ENCODE data around the gene OR51Q1. TPM values are rescaled to one million over a fixed set of nuclear protein-coding genes. Genes with fewer than 3 reads are reported as not detected.

The OR51Q1 gene
- total RNA-seq, 1 experiment from 2014 or later, result not detected

- TF ChIP-seq, protein P1, sequence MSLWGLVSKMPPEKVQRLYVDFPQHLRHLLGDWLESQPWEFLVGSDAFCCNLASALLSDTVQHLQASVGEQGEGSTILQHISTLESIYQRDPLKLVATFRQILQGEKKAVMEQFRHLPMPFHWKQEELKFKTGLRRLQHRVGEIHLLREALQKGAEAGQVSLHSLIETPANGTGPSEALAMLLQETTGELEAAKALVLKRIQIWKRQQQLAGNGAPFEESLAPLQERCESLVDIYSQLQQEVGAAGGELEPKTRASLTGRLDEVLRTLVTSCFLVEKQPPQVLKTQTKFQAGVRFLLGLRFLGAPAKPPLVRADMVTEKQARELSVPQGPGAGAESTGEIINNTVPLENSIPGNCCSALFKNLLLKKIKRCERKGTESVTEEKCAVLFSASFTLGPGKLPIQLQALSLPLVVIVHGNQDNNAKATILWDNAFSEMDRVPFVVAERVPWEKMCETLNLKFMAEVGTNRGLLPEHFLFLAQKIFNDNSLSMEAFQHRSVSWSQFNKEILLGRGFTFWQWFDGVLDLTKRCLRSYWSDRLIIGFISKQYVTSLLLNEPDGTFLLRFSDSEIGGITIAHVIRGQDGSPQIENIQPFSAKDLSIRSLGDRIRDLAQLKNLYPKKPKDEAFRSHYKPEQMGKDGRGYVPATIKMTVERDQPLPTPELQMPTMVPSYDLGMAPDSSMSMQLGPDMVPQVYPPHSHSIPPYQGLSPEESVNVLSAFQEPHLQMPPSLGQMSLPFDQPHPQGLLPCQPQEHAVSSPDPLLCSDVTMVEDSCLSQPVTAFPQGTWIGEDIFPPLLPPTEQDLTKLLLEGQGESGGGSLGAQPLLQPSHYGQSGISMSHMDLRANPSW (CRISPR knock-in tag; conservative IDR thresholded peaks at IDR 0.05; ENCODE audit: low read depth), result no peak
- no peak for TF ChIP-seq TP53 (CRISPR knock-in tag; IDR thresholded peaks at IDR 0.05)
Observed at GRCh38 chr11:5460983-5461621, 39.2 kb downstream of the OR51Q1 start (continued).

GRCh38 chr11:5467527-5467926, 45.6 kb downstream of the OR51Q1 start:
- Mint-ChIP-seq H3K36me3 (no peaks in the 10 kb centered on the region), H3K9me3 (no peaks in the 10 kb centered on the region), H3K4me3 (no peak overlapping the region), H3K4me1 (peaks cover 7% of the 10 kb centered on the region; the same call in 1 of the 2 replicates), H3K27me3 (ENCODE audit: low read depth) (no peaks in the 10 kb centered on the region; the same call in 1 of the 2 replicates), H3K27ac (no peak overlapping the region)
- ATAC-seq (no peak), DNase-seq (ENCODE audit: low spot score) (no peak)
- no peak for TF ChIP-seq CREB1 (CRISPR knock-in tag; IDR thresholded peaks at IDR 0.05)
- TF ChIP-seq, protein P2, sequence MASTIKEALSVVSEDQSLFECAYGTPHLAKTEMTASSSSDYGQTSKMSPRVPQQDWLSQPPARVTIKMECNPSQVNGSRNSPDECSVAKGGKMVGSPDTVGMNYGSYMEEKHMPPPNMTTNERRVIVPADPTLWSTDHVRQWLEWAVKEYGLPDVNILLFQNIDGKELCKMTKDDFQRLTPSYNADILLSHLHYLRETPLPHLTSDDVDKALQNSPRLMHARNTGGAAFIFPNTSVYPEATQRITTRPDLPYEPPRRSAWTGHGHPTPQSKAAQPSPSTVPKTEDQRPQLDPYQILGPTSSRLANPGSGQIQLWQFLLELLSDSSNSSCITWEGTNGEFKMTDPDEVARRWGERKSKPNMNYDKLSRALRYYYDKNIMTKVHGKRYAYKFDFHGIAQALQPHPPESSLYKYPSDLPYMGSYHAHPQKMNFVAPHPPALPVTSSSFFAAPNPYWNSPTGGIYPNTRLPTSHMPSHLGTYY (CRISPR knock-in tag; IDR thresholded peaks at IDR 0.05), result no peak
- no peak for TF ChIP-seq GRHL2 (CRISPR knock-in tag; IDR thresholded peaks at IDR 0.05; ENCODE audit: insufficient replicate concordance, severe bottlenecking)
- no peak for TF ChIP-seq ZNF219 (CRISPR knock-in tag; IDR thresholded peaks at IDR 0.05; ENCODE audit: borderline replicate concordance)
- TF ChIP-seq HMGA2 (CRISPR knock-in tag; IDR thresholded peaks at IDR 0.05), result no peak
- TF ChIP-seq IRF2 (CRISPR knock-in tag; IDR thresholded peaks at IDR 0.05; ENCODE audit: borderline replicate concordance, low read depth), result no peak
- no peak for TF ChIP-seq NR1H2 (CRISPR knock-in tag; IDR thresholded peaks at IDR 0.05)
- no peak for TF ChIP-seq ZNF138 (CRISPR knock-in tag; conservative IDR thresholded peaks at IDR 0.05)
- TF ChIP-seq, protein P3, sequence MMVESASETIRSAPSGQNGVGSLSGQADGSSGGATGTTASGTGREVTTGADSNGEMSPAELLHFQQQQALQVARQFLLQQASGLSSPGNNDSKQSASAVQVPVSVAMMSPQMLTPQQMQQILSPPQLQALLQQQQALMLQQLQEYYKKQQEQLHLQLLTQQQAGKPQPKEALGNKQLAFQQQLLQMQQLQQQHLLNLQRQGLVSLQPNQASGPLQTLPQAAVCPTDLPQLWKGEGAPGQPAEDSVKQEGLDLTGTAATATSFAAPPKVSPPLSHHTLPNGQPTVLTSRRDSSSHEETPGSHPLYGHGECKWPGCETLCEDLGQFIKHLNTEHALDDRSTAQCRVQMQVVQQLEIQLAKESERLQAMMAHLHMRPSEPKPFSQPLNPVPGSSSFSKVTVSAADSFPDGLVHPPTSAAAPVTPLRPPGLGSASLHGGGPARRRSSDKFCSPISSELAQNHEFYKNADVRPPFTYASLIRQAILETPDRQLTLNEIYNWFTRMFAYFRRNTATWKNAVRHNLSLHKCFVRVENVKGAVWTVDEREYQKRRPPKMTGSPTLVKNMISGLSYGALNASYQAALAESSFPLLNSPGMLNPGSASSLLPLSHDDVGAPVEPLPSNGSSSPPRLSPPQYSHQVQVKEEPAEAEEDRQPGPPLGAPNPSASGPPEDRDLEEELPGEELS (CRISPR knock-in tag; IDR thresholded peaks at IDR 0.05), result no peak
- no peak for TF ChIP-seq ZNF671 (CRISPR knock-in tag; IDR thresholded peaks at IDR 0.05)
- TF ChIP-seq GTF2I (CRISPR knock-in tag; conservative IDR thresholded peaks at IDR 0.05), result no peak
- TF ChIP-seq MXD4 (CRISPR knock-in tag; IDR thresholded peaks at IDR 0.05; ENCODE audit: borderline replicate concordance), result no peak
- no peak for TF ChIP-seq NFATC4 (CRISPR knock-in tag; IDR thresholded peaks at IDR 0.05)
- TF ChIP-seq, protein P4, sequence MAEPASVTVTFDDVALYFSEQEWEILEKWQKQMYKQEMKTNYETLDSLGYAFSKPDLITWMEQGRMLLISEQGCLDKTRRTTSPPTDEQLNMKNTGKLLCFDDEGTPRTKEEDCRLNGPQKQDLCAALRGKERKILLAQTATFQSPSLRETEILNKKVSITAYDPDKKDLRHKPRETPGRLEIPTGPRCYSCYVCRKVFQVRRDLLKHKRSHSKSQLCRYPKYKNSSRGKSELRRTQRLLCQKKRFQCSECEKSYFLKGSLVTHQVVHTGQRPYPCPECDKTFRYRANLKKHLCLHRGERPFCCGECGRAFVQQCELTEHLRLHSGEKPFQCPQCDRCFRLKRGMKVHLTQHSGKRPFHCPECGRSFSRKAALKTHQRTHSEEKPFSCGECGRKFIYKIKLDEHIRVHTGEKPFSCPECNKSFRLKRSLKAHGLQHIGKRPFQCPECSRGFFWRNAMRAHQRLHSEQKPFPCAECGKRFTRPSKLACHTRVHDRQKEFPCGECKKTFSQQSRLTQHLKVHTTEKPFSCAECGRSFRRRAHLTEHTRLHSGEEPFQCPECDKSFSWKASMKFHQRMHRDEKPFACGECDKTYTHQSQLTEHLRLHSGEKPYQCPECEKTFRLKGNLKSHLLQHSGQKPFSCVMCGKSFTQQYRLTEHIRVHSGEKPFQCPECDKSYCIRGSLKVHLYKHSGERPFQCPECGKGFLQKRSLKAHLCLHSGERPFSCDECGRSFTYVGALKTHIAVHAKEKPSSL (CRISPR knock-in tag; conservative IDR thresholded peaks at IDR 0.05), result no peak
- TF ChIP-seq NR3C1 (CRISPR knock-in tag; conservative IDR thresholded peaks at IDR 0.05; ENCODE audit: low read depth), result no peak
- no peak for TF ChIP-seq ATF3 (CRISPR knock-in tag; conservative IDR thresholded peaks at IDR 0.05)
- ChIA-PET CTCF (interaction anchor here (1.7 kb wide), 1 partner anchor 9 kb away, joined by 5 read pairs; no protein-coding TSS in a partner anchor), POLR2A (no interaction called here)

Other genes starting within 250 kb of the OR51Q1 start
- gene OR51V1, start 221.4 kb upstream of the OR51Q1 start, total RNA-seq (2021), result not detected in 3 replicates
- 0.34 TPM in 1 of 3 replicates, not detected in the others for gene HBB, start 195.0 kb upstream of the OR51Q1 start, total RNA-seq (2021)
- not detected in 3 replicates for gene HBD, start 187.6 kb upstream of the OR51Q1 start, total RNA-seq (2021)
- gene HBG1, start 172.3 kb upstream of the OR51Q1 start, total RNA-seq (2021), result 1.5 to 3.4 TPM (median 2.7 TPM) in 3 replicates
- gene HBG2, start 167.3 kb upstream of the OR51Q1 start, total RNA-seq (2021), result 5.1 to 8.7 TPM (median 6.5 TPM) in 3 replicates
- gene HBE1, start 152.2 kb upstream of the OR51Q1 start, total RNA-seq (2021), result 1.5 to 3.1 TPM (median 1.7 TPM) in 3 replicates
- gene OR51B4, start 120.2 kb upstream of the OR51Q1 start, total RNA-seq (2021), result not detected in 3 replicates
- not detected in 3 replicates for gene OR51B2, start 97.8 kb upstream of the OR51Q1 start, total RNA-seq (2021)
- gene OR51B5, start 78.6 kb upstream of the OR51Q1 start, total RNA-seq (2021), result 0.26 to 0.37 TPM in 2 of 3 replicates, not detected in the other
- not detected in 3 replicates for gene OR51B6, start 70.6 kb upstream of the OR51Q1 start, total RNA-seq (2021)
- 0.05 TPM in 1 of 3 replicates, not detected in the others for gene OR51M1, start 38.3 kb upstream of the OR51Q1 start, total RNA-seq (2021)
- gene OR51I1, start 19.4 kb downstream of the OR51Q1 start, total RNA-seq (2021), result not detected in 3 replicates
- not detected in 3 replicates for gene OR51I2, start 27.2 kb downstream of the OR51Q1 start, total RNA-seq (2021)
- not detected in 3 replicates for gene OR52D1, start 66.6 kb downstream of the OR51Q1 start, total RNA-seq (2021)
- not detected in 3 replicates for gene UBQLN3, start 87.8 kb downstream of the OR51Q1 start, total RNA-seq (2021)
- gene UBQLNL, start 94.6 kb downstream of the OR51Q1 start, total RNA-seq (2021), result 0.14 to 0.24 TPM in 2 of 3 replicates, not detected in the other
- gene OR52H1, start 126.4 kb downstream of the OR51Q1 start, total RNA-seq (2021), result not detected in 3 replicates
- not detected in 3 replicates for gene OR52B6, start 158.8 kb downstream of the OR51Q1 start, total RNA-seq (2021)
- 25.4 to 30.2 TPM (median 30.0 TPM) in 3 replicates for gene TRIM6, start 174.5 kb downstream of the OR51Q1 start, total RNA-seq (2021)
- 0.66 to 1.6 TPM (median 0.71 TPM) in 3 replicates for gene TRIM34, start 202.9 kb downstream of the OR51Q1 start, total RNA-seq (2021)